NCI-H748 (cell line): ENCODE data around the gene TMEM125.

Experiments
- DNase-seq: peaks from one replicate; lab custom pipeline; 2025; ENCODE audit not compliant: unreplicated experiment; lab: John Stamatoyannopoulos, UW

TMEM125 gene

DNA sequence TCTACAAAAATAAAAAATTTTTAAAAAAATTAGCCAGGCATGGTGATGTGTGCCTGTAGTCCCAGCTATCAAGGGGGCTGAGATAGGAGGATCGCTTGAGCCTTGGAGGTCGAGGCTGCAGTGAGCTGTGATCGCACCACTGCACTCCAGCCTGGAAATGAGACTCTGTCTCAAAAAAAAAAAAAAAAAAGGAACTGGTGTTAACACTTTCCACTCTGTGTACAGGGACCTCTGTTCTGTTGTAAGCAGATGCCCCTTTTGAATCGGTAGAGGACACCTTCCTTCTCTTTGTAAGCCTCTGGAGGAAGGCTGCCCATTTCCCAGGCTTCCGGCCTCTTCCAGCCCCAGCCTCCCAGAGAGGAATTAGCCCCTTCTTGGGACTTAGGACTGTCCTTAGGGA, 22.9 kb downstream of the TMEM125 start:
- no peak for DNase-seq

DNA sequence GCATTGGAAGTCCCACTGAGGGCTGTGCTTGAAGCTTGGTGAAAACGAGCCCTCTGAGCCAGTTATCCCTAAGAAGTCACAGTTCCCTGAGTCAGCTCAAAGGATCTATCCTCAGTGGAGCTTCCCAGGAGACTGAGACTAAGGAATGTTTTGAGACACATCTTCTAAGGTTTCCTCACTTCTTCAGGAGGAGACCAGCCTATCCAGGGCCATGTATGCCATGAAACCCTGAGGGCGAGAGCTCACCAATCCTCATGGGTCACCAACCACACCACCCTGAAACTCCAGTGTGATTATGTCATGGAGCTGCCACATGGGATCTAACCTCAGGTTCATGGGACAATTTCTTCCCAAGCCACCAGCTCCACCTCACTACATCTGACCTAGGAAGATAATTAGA, 23.4 kb downstream of the TMEM125 start:
- DNase-seq: no peak

DNA sequence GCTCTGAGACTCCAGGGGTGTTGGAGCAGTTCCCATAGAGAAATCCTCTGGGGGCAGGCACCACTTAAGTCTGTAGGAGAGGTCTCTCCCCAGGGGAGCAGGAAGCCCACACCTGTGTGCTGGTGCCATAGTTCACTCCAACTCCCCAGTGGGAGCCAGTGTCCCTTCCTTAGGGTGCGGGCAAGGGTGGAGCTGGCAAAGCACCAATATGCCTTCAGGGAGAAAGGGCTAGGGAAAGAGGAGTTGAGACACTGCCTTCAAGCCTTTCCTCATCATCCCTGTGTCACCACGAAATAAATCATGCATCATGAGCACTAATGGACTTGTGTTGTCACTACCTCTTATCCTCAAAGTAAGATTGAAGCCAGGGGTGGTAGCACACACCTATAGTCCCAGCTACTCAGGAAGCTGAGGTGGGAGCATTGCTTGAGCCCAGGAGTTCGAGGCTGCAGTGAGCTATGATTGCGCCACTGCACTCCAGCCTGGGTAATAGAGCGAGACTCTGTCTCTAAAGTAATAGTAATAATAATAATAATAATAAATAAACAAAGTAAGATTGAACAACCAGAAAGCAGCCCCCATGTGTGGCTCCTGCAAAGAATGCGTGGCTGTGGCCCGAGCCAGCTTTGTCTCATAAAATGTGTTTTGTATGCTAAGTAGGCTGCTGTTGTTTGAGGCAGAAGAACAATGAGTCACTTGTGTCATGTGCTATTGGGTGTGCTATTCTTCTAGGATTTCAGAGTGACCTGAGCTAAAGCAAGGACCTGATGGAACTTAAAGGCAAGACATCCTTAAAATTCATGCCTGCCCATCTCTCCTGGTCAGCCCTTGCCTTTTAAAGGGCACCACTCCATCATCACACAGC, 24.3 kb downstream of the TMEM125 start:
- DNase-seq: no peak

DNA sequence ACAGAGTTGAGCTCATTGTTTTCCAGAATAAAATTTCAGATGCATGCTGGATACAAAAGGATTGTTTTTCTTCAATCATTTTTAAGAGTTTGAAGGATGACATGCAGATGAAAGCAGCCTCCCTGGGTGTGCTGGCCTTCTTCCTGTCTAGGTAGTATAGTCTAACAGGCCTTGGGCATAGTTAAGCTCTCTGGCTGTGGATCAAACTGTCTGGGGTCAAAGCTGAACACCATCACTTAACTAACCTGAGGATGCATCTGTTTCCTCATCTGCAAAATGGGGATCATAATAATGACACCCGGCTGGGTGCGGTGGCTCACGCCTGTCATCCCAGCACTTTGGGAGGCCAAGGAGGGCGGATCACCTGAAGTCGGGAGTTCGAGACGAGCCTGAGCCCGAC, 25.0 kb downstream of the TMEM125 start:
- DNase-seq: no peak

DNA sequence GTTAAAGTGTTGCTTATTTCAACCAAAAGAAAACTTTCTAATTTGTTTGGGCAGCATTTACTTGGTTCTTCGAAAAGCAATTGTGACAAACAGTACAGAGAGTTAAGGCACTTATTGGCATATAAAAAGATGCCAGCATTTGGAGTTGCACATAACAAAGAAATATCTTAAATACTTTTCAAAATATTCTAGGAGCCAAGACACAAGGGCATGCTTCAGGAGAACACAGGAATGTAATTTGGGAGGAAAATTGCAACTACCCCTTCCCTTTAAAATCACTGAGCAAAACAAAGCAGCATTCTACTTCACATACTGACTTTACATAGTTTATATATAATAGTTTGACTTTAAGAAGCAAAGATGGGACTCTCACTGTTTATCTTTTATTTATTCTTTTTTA, 26.4 kb downstream of the TMEM125 start:
- DNase-seq: no peak

DNA sequence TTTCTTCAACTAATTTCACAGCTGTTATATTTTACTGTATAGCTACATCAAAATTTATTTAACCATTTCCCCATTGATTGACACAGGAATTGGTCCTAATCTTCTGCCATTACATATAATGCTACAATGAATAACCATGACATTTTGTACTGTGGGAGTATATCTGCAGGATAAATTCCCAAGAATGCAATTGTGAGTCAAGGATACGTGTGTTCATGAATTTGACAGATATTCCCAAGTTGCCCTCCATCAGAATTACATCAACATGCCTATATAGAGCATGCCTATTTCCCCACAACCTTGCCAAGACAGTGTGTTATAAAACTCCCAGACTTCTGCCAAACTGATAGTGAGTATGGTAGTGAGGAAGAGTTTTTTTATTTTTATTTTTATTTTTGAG, 28.3 kb downstream of the TMEM125 start:
- no peak for DNase-seq

DNA sequence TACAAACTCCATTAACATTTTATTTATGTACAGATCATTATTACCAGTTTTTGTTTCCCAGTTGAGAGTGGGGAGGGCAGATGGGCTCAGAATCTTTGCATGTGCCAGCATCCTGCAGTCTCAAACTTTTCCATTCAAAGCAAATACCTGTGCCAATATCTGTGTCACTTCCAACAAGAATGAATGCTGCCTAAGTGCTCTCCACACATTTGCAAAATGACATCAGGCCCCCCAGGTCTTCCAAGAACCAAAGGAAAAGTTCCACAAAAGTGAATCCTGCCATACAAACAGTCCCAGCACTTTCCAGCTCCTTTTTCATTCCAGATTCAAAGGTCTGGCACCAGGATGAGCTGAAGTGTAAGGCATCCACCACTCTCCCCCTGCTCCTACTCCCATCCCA, 29.3 kb downstream of the TMEM125 start:
- no peak for DNase-seq

DNA sequence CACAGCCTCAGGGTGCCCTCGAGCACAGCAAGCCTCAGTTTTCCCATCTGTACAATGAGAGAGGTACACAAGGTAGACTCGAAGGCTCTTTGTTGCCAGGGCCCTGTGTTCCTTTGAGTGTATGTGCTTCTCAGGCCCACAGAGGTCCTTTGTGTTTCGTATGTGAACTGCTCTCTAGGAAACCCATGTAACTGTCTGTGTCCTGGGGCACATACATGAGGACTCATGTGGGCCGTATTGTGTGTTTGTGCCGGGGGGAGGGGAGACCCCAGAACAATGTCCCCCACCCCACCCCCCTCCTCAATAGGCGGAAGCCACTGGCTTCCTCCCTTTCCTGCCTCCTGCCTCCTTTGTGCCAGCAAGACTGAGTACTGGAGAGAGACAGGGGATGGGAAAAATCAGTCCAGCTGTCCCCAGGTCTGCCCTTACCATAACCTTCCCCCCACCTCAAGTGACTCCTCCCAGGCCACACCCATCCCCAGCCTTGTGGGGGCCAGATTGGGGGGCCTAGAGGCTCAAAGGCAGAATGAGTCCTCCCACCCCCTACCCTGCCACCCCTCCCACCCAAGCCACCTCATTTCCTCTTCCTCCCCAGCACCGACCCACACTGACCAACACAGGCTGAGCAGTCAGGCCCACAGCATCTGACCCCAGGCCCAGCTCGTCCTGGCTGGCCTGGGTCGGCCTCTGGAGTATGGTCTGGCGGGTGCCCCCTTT, 30.8 kb downstream of the TMEM125 start, which contains the start of gene TIE1:
Gene TIE1, plus strand, starts transcription at position 605 of the 717 bp plus-strand sequence. Its CDS starts 90 bp downstream, at position 695.
- no peak for DNase-seq

DNA sequence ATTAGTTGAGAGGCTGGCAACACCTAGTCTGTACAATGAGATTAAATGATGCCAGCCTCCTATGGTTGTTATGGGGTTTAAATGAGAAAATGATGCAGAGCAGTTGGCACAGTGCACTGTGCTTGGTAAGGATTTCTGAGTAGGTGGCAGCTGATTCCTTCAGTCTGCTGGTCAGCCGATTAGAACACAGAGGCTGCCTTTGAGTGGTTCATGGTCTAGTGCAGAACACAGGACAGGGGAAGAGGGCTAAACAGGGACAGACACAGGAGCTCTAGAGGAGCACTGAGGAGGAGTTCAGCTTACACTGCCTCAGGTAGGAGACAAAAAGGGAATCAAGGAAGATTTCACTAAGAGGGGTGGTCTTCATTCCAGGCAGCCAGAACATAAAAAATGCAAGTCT, 32.4 kb downstream of the TMEM125 start:
- no peak for DNase-seq

DNA sequence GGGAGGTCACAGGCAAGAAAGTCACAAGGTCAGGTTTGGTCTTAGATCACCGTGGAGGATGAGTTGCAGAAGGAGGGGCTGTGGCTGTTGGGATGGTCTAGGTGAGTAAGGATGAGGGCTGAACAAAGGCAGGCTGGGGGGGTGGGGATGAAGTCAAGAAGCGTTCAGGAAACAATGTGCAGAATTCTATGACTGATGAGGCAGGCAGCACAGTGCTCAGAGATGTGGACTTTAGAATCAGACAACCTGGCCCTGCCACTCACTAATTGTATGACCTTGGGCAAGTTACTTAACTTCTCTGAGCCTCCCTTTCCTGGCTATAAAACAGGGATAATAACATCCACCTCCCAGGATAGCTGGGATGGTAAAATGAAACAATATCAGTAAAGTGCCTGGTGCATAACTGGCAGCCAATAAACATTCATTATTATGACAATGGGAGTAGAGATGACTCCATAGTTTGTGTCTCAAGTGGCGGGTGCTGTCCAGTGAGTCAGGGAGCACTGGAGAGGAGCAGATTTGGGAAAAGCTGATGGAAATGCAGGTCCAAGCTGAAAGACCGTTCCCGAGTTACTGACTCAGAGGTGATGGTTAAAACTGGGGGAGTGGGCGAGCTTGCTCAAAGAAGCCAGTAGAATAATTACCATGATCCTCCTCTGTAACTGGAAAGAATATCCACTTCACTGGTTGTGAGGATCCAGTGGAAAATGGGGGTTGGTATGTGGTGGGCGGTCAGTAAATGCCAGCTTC, 33.1 kb downstream of the TMEM125 start:
- no peak for DNase-seq

DNA sequence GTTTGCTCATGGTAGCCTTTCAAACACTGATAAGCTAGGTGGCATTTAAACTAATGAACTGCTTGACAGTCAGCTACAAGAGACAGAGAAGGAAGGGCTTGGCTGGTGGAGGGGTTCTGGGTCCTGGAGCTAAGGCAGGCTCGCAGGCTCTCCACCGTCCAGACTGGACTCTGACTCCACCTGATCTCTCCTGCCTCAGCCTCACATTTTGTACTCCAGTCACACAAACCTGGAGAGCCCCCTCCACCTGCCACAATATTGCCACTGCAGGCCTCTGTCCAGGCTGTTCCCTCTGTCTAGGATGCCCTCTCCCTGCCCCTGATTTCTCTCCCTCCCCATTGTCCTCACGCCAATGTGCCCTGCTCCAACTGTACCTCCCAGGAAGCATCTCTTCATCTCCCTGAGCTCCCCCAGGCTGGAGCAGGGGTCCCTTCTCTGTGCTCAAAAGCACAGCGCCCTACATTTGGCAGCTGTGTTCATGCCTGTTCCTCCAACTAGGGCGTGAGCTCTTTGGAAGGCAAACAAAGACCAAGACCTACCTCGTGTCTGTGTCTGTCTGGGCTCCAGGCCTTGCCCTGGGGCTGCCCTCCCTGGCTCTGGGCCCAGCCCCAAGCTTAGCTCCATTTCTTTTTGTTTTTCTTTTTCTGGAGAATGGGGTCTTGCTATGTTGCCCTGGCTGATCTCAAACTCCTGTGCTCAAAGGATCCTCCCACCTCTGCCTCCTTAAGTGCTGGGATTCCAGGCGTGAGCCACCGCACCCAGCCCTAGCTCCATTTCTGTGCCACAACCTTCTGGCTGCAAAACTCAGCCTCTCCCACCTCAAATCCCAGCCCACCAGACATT, 33.9 kb downstream of the TMEM125 start:
- no peak for DNase-seq

DNA sequence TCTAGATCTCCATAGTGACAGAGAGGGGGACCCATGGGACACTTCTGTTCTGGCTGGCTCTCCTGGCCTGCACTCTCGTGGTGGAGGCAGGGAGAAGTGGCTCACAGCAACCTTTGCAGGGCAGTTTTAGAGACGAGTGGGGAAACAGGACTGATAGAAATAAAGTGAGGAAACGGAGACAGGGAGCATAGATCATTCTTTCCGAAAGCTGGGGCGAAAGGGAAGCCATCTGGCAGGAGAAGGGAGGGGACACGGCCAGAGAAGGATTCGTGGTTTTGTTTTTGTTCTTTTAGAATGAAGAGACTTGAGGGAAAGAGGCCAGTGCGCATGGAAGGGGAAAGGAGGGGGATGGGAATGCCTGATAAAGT, 34.5 kb downstream of the TMEM125 start:
- DNase-seq: no peak

DNA sequence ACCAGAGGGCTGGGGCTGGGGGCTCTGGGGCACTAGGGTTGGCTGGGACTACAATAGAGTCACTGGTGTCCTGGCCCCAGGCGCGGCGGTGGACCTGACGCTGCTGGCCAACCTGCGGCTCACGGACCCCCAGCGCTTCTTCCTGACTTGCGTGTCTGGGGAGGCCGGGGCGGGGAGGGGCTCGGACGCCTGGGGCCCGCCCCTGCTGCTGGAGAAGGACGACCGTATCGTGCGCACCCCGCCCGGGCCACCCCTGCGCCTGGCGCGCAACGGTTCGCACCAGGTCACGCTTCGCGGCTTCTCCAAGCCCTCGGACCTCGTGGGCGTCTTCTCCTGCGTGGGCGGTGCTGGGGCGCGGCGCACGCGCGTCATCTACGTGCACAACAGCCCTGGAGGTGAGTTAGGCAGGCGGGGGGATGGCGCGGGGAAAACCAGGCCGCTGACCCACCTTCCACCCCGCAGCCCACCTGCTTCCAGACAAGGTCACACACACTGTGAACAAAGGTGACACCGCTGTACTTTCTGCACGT, 35.1 kb downstream of the TMEM125 start:
- no peak for DNase-seq

DNA sequence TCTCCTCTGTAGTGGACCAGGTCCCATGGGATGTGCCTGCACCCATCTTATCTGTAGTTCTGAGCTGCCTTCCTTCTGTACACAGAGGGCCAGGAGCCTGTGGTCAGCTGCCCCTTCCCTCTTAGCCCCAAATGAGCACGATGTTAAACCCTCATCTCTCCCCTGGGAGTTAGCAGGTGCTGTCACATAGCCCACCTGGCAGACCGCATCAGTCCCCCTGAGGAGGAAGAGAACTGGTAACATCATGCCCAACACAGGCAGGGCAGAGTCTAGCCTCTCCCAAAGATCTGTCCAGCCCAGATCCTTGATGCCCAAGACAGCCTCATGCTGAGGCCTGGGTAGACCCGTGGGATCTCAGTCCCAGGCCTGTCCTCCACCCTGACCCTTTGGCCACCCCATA, 35.7 kb downstream of the TMEM125 start:
- no peak for DNase-seq

DNA sequence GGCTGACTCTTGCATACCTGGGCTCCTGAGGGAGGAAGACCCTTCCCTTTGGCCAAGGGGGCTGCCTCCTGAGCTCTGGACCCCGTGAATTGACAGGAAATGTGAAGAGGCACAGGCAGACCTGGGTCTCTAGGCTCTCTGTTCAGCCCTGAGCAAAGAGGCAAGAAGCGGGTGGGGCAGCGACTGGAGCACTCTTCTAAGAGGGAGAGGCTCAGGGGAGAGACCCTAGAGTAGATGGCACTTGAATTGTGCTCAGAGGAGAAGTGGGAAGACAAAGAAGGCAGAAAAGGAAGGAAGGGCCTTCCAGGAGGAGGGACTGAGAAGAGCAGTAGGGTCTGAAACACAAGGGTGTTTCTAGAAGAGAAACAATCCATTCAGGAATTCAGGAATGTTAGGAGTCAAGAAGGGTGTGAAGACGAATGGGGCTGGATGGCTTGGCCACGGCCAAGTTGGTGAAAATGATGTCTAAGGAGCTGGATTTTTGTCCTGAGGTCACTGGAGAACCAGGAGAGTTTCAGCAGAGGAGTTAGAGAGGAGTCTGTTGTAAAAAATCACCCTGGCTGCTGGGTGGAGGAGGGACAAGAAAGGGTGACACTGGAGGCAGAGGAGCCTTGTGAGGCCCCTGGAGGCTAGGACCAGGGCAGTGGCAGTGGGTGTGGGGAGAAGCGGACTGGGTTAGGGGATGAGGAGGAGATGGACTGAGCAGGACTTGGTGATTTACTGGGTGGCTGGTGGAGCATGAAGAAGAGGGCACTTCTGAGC, 36.3 kb downstream of the TMEM125 start:
- DNase-seq: no peak

DNA sequence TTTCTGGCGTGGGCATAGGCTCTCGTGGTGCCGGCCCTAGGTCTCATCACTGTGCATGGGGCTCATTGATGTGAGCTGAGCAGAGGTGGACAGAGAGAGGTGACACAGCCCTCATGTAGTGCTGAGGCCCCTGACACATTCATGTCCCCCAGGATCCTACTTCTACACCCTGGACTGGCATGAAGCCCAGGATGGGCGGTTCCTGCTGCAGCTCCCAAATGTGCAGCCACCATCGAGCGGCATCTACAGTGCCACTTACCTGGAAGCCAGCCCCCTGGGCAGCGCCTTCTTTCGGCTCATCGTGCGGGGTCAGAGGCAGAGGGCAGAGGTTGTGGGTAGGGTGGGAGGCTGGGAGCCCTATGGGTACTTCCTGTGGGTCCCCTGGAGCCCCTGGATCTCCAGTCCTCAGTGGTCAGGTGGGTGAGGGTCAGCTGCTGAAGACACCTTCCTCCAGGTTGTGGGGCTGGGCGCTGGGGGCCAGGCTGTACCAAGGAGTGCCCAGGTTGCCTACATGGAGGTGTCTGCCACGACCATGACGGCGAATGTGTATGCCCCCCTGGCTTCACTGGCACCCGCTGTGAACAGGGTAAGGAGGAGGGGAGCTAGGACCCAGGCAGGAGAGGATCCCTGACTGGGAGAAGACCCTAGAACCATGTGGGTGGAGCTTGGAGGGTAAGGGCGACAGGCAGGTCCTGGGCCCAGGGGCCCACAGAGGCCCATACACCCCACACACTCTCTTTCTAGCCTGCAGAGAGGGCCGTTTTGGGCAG, 37.1 kb downstream of the TMEM125 start:
- no peak for DNase-seq

DNA sequence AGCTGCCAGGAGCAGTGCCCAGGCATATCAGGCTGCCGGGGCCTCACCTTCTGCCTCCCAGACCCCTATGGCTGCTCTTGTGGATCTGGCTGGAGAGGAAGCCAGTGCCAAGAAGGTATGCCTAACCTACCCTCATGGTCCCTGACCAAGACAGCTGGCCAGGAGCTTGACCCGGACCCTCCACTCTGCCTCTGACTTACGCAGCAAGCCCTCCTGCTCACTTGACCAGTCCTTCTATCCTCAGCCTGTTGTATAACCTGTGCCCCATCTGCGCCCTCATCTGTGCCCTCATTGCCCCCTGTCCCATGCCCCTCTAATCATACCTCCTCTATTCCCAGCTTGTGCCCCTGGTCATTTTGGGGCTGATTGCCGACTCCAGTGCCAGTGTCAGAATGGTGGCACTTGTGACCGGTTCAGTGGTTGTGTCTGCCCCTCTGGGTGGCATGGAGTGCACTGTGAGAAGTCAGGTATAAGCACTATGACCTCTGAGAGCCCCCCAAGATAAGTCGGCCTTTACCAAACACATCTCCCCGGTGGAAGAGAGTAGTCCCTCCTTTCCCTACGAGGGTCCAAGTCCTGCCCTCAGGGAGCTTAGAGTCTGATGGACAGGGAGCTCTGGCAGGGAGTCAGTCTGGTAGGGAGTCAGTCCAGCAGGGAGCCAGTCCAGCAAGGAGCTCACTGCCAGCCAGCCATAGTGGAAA, 37.8 kb downstream of the TMEM125 start:
- no peak for DNase-seq

DNA sequence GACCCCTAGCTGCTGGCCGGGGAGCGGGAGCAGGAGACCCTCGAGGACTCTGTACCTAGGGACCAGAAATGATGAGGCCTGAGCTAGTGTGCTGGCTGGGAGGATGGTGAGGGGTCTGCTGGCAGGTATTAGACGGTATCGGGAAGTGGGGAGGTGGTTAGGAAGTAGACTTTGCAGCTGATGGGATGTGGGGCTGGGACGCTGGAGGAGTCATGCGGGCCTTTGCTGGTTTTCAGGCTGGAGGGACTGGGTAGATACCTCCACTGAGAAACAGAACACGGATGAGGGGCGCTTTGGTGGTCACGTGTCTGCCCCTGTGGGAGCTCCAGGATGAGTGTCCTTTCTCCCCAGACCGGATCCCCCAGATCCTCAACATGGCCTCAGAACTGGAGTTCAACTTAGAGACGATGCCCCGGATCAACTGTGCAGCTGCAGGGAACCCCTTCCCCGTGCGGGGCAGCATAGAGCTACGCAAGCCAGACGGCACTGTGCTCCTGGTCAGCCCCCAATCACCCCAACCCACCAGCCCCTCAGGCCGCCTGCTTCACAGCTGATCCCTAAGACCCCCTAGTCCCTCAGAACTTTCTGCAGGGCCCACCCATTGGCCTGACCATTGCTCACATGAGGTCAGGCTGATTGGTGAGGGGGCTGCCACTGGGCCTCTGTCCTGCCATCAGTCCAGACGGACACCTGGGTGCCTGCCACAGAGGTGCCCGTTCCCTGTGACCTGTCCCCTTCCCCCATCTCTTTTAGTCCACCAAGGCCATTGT, 39.0 kb downstream of the TMEM125 start:
- no peak for DNase-seq
